ENCODE data around the gene NDUFB7.
A peak's percentile ranks its signal among the peaks of the same experiment; 100 is the strongest.
"Not testable (repeated sequence)": the region's sequence is repeated elsewhere in the genome, so short reads cannot be mapped to it uniquely, and the experiment has no call there.

The NDUFB7 gene

GRCh38 chr19:14552006-14552360, 19.9 kb downstream of the NDUFB7 start:
- DNase-seq: not testable (repeated sequence)

DNA sequence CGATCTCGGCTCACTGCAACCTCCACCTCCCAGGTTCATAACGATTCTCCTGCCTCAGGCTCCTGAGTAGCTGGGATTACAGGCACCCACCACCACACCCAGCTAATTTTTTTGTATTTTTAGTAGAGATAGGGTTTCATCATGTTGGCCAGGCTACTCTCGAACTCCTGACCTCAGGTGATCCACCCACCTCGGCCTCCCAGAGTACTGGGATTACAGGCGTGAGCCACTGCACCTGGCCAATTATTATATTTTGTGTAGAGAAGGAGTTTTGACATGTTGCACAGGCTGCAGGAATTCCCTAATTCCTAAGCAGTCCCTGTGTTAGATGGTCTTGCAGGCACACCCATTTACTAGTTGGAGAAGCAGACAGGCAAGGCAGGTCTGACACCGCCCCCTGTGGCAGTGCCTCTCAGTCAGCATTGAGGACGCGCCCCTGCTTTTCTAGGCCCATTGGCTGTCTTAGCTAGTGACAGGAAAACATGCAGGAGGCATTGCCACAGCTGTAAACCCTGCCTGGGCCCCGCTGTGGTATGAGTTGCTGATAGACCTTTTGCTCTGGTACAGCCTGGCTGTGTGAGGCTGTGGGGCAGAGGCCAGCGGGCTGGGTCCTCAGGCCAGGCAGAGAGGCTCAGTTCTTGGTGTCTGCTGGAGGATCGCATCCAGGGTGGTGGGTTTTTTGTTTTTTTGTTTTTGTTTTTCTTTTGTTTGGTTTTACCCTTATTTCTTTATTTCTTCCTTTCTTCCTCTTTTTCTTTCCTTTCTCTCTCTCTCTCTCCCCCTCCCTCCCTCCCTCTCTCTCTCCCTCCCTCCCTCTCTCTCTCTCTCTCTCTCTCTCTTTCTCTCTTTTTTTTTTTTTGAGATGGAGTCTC, 20.5 kb downstream of the NDUFB7 start:
- not testable (repeated sequence) for DNase-seq

- no peak for DNase-seq
Observed at GRCh38 chr19:14550201-14550754, 21.6 kb downstream of the NDUFB7 start.

DNA sequence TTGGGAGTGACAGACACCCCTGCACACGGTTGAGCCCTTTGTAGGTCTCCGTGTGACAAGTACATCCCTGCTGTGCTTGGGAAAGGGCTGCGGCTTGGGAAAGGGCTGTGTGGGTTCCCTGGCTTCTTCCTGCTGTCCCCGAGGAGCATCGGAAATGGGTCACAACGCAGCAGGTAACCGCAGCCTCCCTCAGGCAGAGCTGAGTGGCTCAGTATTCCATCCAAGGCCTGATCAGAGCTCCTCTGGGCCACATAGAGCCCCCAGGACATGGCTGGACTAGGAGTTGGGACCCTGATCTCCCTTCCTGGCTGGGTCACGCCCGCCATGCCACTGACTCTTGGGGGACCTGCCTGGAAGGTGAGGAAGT, 26.2 kb downstream of the NDUFB7 start:
- no peak for DNase-seq

GRCh38 chr19:14544977-14545715, 26.7 kb downstream of the NDUFB7 start:
- peak; percentile 95 for DNase-seq

DNA sequence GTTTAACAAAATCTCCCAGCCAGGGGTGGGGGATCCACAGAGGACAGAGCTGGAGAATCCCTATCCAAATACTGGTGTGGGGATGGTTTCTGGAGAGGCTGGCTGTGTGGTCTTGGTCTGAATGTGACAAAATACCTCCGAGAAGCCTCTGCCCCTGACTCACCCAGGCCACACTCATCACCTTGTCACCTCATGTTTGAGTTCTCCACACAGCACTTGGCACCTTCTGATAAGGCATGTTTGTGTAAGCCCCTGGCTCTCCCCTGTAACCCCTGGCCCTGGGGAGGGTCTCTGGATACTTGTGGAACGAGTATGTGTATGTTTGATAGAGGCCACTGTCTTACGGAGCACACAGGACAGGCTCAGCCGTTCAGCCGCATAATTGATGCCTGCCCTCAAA, 27.8 kb downstream of the NDUFB7 start:
- no peak for DNase-seq

GRCh38 chr19:14542711-14543328, 29.0 kb downstream of the NDUFB7 start:
- DNase-seq: no peak

DNA sequence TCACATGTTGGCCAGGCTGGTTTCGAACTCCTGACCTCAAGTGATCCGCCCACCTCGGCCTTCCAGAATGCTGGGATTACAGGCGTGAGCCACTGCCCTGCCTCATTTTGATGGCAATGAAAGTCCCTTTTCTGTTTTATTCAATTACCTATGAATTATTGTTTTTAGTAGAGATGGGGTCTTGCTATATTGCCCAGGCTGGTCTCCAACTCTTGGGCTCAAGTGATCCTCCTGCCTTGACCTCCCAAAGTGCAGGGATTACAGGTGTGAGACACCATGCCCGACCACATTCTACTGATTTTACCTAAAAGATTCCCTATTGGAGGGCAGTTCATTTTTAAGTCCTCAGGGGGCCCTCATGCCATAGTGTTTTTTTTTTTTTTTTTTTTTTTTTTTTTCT, 29.9 kb downstream of the NDUFB7 start:
- DNase-seq: not testable (repeated sequence)

DNA sequence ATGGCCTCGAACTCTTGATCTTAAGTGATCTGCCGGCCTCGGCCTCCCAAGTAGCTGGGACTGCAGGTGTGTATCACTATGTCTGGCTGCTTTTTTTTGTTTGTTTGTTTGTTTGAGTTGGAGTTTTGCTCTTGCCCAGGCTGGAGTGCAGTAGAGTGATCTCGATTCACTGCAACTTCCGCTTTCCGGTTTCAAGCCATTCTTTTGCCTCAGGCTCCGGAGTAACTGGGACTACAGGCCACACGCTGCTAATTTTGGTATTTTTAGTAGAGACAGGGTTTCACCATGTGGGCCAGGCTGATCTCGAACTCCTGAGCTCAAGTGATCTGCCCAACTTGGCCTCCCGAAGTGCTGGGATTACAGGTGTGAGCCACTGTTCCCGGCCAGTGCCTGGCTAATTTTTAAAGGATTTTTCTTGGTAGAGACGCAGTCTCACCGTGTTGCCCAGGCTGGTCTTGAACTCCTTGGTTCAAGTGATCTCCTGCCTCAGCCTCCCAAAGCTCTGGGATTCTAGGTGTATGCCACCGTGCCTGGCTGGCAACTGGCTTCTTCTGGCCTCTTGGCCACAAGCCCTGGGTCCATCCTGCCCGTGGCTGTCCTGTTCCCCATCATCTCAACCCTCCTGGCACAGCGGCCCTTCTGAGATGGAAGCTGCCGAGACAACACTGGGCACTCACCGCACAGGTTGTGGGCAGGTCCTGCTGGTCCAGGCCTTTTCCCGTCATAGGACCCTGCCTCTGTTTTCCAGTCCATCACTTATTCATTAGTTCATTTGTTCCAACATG, 30.9 kb downstream of the NDUFB7 start:
- DNase-seq: no peak

DNA sequence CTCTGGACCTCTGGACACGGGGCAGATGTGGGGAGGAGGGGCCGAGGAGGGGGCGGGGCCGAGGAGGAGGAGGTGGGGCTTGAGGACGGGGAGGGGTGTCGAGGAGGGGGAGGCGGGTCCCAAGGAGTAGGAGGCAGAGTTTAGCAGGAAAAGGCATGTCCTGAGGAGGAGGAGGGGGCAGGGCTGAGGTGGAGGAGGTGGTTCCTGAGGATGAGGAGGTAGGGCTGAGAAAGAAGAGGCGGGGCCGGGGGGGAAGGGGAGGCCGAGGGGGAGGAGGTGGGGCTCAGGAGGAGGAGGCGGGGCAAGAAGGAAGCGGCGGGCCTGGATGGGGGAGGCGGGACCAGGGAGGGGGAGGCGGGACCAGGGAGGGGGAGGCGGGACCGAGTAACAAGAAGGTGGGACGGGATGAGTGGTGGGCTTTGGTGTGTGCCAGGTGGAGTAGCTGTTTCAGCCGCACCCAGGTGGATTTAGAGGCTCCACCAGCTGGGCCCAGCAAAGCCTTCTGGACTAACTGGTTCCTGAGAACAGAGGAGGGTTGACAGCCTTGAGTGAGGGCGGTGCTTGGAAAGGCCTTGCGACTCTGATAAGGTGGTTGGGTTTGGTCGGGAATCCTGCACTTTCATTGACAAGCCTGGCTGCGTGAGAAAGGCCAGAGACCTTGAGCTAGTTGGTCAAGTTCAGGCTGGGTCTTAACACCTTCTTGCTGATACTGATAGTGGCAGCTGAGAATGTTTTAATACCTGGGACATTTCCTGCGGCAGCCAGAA, 34.8 kb downstream of the NDUFB7 start:
- DNase-seq: no peak

DNA sequence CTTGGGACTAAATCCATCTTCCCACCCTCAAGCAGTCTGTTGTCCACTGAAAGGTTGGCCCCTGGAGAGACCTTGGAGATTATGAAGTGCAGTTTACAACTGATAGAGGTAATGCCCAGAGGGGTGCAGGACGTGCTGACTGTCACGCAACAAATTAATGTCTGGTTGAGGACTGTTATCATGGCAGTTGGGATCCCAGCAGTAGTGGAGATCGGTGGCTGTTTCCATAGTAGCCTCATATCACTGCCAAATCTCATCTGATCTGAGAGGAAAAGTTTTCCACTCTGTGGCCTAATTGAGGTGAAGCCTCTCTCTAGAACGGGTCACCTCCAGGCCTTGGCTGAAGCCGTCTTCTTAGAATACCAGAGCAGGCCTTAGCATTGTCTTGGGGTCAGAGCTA, 38.4 kb downstream of the NDUFB7 start:
- DNase-seq: no peak

DNA sequence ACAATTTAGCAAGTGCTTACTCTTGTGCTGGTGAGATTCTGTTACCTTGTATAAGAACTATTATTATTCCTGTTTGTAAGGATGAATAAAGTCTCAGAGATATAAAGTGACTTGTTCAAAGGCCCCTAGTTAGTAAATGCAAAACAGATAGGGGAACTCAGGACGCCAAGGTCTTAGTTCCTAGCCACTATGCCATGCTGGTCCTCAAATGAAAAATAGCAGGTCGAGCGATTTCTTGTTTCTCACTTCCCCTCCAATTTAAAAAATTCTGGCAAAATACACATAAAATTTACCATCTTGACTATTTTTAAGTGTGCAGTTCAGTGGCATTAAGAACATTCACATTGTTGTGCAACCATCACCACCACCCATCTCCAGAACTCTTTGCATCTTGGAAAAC, 41.4 kb downstream of the NDUFB7 start:
- DNase-seq: no peak

GRCh38 chr19:14530005-14530348, 41.9 kb downstream of the NDUFB7 start:
- no peak for DNase-seq

GRCh38 chr19:14529254-14530004, 42.4 kb downstream of the NDUFB7 start, which contains the start of gene TECR:
Gene TECR (plus strand): TSS chr19:14529594. CDS start chr19:14529697, 103 bp downstream.
- peak; percentile 99 for DNase-seq

DNA sequence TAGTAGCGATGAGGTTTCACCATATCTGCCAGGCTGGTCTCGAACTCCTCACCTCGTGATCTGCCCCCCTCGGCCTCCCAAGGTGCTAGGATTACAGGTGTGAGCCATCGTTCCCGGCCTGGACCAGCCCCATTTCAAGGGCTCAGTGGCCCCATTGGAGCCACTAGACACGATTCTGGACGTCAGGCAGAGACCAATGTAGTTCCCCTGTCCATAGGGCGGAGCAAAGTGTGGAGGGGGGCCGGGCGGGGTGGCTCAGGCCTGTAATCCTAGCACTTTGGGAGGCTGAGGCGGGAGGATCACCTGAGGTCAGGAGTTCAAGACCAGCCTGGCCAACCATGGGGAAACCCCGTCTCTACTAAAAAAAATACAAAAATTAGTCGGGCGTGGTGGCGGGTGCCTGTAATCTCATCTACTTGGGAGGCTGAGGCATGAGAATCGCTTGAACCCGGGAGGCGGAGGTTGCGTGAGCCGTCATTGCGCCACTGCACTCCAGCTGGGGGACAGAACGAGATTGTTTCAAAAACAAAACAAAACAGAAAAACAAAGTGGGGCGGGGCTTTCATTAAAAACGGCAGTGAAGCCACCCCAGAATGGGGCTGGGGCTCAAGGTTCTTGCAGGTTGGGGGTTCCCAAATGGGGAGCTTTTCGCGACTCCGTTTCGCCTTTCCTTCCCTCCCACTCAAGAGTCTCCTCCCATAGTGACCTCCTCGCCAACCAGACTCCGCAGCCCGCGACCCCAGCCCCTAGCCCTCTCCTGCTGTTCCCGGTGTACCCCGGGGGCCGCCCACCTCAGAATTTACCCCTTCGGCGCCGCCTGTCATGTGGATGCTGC, 43.2 kb downstream of the NDUFB7 start:
- DNase-seq: no peak

GRCh38 chr19:14526423-14526822, 45.4 kb downstream of the NDUFB7 start:
- DNase-seq: no peak

DNA sequence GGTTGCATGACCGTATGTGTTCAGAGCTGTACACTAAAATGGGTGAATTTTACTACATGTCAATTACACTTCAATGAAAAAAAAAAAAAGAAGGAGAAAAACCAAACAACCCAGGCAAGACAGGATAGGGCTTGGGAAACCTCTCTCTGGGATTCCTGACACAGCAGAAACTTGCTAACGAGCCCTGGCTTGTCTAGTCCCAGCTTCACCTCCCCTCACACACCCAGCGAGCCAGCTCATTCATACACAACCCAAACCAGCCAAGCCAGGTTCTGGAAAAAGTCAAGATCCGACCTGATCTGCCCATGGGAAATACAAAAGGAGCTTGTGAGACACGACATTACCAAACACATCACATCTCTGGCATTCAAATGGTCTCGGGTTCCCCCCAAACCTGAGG, 46.1 kb downstream of the NDUFB7 start:
- DNase-seq: no peak

- DNase-seq: no peak
Observed at GRCh38 chr19:14520543-14520942, 51.3 kb downstream of the NDUFB7 start.

- DNase-seq: no peak
Observed at GRCh38 chr19:14519860-14520407, 51.9 kb downstream of the NDUFB7 start.

Measured in NCI-H1105 treated with DMSO at 0.1 percent for 48 hours (cell line).